BLaER1 (cell line): ENCODE results near the gene C1QL2.

Experiments
- H3K27ac ChIP-seq: shearing (Covaris generic); formaldehyde crosslinking; 2 replicates; pipeline ENCODE4 v1.8.1; 2022
- H3K27me3 ChIP-seq: shearing (Covaris generic); formaldehyde crosslinking; 2 replicates; pipeline ENCODE4 v1.8.1; 2022
- H3K36me3 ChIP-seq: shearing (Covaris generic); formaldehyde crosslinking; 2 replicates; pipeline ENCODE4 v1.8.1; 2022
- H3K4me1 ChIP-seq: shearing (Covaris generic); formaldehyde crosslinking; 2 replicates; pipeline ENCODE4 v1.8.1; 2022
- H3K4me2 ChIP-seq: shearing (Covaris generic); formaldehyde crosslinking; 2 replicates; pipeline ENCODE4 v1.8.1; 2022
- H3K4me3 ChIP-seq: shearing (Covaris generic); formaldehyde crosslinking; 2 replicates; pipeline ENCODE4 v1.8.1; 2022
- H3K9ac ChIP-seq: shearing (Covaris generic); formaldehyde crosslinking; 2 replicates; pipeline ENCODE4 v1.8.1; 2022
- H3K9me3 ChIP-seq: shearing (Covaris generic); formaldehyde crosslinking; 2 replicates; pipeline ENCODE4 v1.8.1; 2022
- H4K20me1 ChIP-seq: shearing (Covaris generic); formaldehyde crosslinking; 2 replicates; pipeline ENCODE4 v1.8.1; 2022
- Cebpa-rat ChIP-seq: shearing (Covaris generic); IDR thresholded peaks from 2 replicates; pipeline ENCODE4 v1.8.1; 2022

Gene C1QL2

GRCh38 chr2:119111115-119111975 is 47.2 kb downstream of the C1QL2 start:
- H3K9ac ChIP-seq = no peak overlapping the region
- peaks cover 12% of the 10 kb centered on the region for H3K9me3 ChIP-seq
- no peak overlapping the region for H3K4me2 ChIP-seq
- H3K27me3 ChIP-seq = no peaks in the 10 kb centered on the region
- no peaks in the 10 kb centered on the region for H3K36me3 ChIP-seq
- no peaks in the 10 kb centered on the region for H4K20me1 ChIP-seq
- TF ChIP-seq Cebpa-rat = no peak
- H3K4me1 ChIP-seq = no peaks in the 10 kb centered on the region
- no peak overlapping the region for H3K27ac ChIP-seq
- no peak overlapping the region for H3K4me3 ChIP-seq

GRCh38 chr2:119109866-119110265 is 48.7 kb downstream of the C1QL2 start:
- H3K4me3 ChIP-seq = no peak overlapping the region
- H3K9ac ChIP-seq = no peak overlapping the region
- H3K9me3 ChIP-seq = peaks cover 12% of the 10 kb centered on the region
- no peak for TF ChIP-seq Cebpa-rat
- H3K36me3 ChIP-seq = no peaks in the 10 kb centered on the region
- H3K4me2 ChIP-seq = no peak overlapping the region
- no peaks in the 10 kb centered on the region for H3K4me1 ChIP-seq
- no peaks in the 10 kb centered on the region for H4K20me1 ChIP-seq
- no peak overlapping the region for H3K27ac ChIP-seq
- H3K27me3 ChIP-seq = no peaks in the 10 kb centered on the region

- Histone ChIP-seq H3K27me3 (no peaks in the 10 kb centered on the region), H3K9ac (no peak overlapping the region), H3K4me2 (no peak overlapping the region), H3K9me3 (peaks cover 12% of the 10 kb centered on the region), H3K4me1 (no peaks in the 10 kb centered on the region), H3K36me3 (no peaks in the 10 kb centered on the region), H3K27ac (no peak overlapping the region), H4K20me1 (no peaks in the 10 kb centered on the region), H3K4me3 (no peak overlapping the region)
- no peak for TF ChIP-seq Cebpa-rat
Measured at GRCh38 chr2:119108186-119108585, 50.4 kb downstream of the C1QL2 start.

GRCh38 chr2:119106301-119106897 is 52.2 kb downstream of the C1QL2 start:
- H4K20me1 ChIP-seq = no peaks in the 10 kb centered on the region
- no peak overlapping the region for H3K9ac ChIP-seq
- no peak overlapping the region for H3K4me3 ChIP-seq
- no peak overlapping the region for H3K27ac ChIP-seq
- peaks cover 7% of the 10 kb centered on the region for H3K9me3 ChIP-seq
- H3K4me2 ChIP-seq = no peak overlapping the region
- H3K4me1 ChIP-seq = no peaks in the 10 kb centered on the region
- H3K27me3 ChIP-seq = no peaks in the 10 kb centered on the region
- no peaks in the 10 kb centered on the region for H3K36me3 ChIP-seq
- no peak for TF ChIP-seq Cebpa-rat
